Measurements from ENCODE around the gene CHCHD6.

GRCh38 chr3:126916546-126916945 is 212.5 kb downstream of the CHCHD6 start:
- TF ChIP-seq CTCF (conservative IDR thresholded peaks at IDR 0.05; ENCODE audit: low read depth, low read length), result no peak
- TF ChIP-seq POLR2A (IDR thresholded peaks at IDR 0.05; ENCODE audit: low read depth, low read length), result no peak
- TF ChIP-seq RFX5 (IDR thresholded peaks at IDR 0.05; ENCODE audit: low read depth, low read length), result no peak
- TF ChIP-seq BHLHE40 (IDR thresholded peaks at IDR 0.05; ENCODE audit: low read depth, low read length), result no peak
- no peak for TF ChIP-seq CHD1 (IDR thresholded peaks at IDR 0.05; ENCODE audit: low read depth, low read length)
- no peak for TF ChIP-seq RAD21 (IDR thresholded peaks at IDR 0.05; ENCODE audit: low read length)
- no peak for TF ChIP-seq FOS (IDR thresholded peaks at IDR 0.05; ENCODE audit: low read depth, low read length)
- TF ChIP-seq NFE2L2 (IDR thresholded peaks at IDR 0.05; ENCODE audit: low read depth, low read length), result no peak
- no peak for TF ChIP-seq ELK1 (IDR thresholded peaks at IDR 0.05; ENCODE audit: borderline replicate concordance, low read depth, low read length)
- no peak for TF ChIP-seq USF2 (IDR thresholded peaks at IDR 0.05; ENCODE audit: low read depth, low read length)
- no peak for TF ChIP-seq MXI1 (IDR thresholded peaks at IDR 0.05; ENCODE audit: borderline replicate concordance, low read depth, low read length)

Data from IMR-90 (cell line).